Hepatocyte (in vitro differentiated cells): Measurements from ENCODE around the gene CD99L2. TPM values are rescaled to one million over a fixed set of nuclear protein-coding genes. Genes with fewer than 3 reads are reported as not detected.

ENCODE experiments used
- DNase-seq: peaks from one replicate; pipeline ENCODE4 v3.0.0-alpha.2; 2016; ENCODE audit warnings: low spot score
- H2AFZ ChIP-seq: fragments of 200-600 bp; sonication (generic); 2 replicates; pipeline ENCODE4 v1.6.0; 2016; ENCODE audit warnings: antibody characterized with exemption, mild to moderate bottlenecking
- H3K27ac ChIP-seq: fragments of 200-600 bp; sonication (generic); 2 replicates; pipeline ENCODE4 v1.5.1; 2016; ENCODE audit warnings: mild to moderate bottlenecking
- H3K27me3 ChIP-seq: fragments of 200-600 bp; sonication (generic); 2 replicates; pipeline ENCODE4 v1.6.1; 2016
- H3K36me3 ChIP-seq: fragments of 200-600 bp; sonication (generic); replicated peaks from 2 replicates; pipeline ENCODE4 v1.5.1; 2016; ENCODE audit warnings: low read depth; ENCODE audit not compliant: insufficient read depth
- H3K4me1 ChIP-seq: fragments of 200-600 bp; sonication (generic); 2 replicates; pipeline ENCODE4 v1.5.1; 2016; ENCODE audit warnings: mild to moderate bottlenecking, moderate library complexity; ENCODE audit not compliant: insufficient read depth
- H3K4me2 ChIP-seq: fragments of 200-600 bp; sonication (generic); 2 replicates; pipeline ENCODE4 v1.6.0; 2016
- H3K4me3 ChIP-seq: fragments of 200-600 bp; sonication (generic); 2 replicates; pipeline ENCODE4 v1.5.1; 2016; ENCODE audit warnings: mild to moderate bottlenecking
- H3K79me2 ChIP-seq: fragments of 200-600 bp; sonication (generic); 2 replicates; pipeline ENCODE4 v1.6.0; 2017; ENCODE audit warnings: mild to moderate bottlenecking
- H3K9me2 ChIP-seq: fragments of 200-600 bp; sonication (generic); replicated peaks from 2 replicates; pipeline ENCODE4 v1.6.0; 2017; ENCODE audit warnings: mild to moderate bottlenecking; ENCODE audit not compliant: insufficient read depth
- H3K9me3 ChIP-seq: fragments of 200-600 bp; sonication (generic); 2 replicates; pipeline ENCODE4 v1.5.1; 2016; ENCODE audit warnings: low read depth, mild to moderate bottlenecking
- H4K20me1 ChIP-seq: fragments of 200-600 bp; sonication (generic); 2 replicates; pipeline ENCODE4 v1.6.0; 2016; ENCODE audit warnings: mild to moderate bottlenecking; ENCODE audit not compliant: insufficient read depth, poor library complexity, severe bottlenecking
- CTCF ChIP-seq: fragments of 200-600 bp; sonication (generic); IDR thresholded peaks from 2 replicates; pipeline ENCODE4 v1.5.1; 2016; ENCODE audit warnings: antibody characterized with exemption, mild to moderate bottlenecking; ENCODE audit not compliant: poor library complexity
- EZH2 ChIP-seq: fragments of 200-600 bp; sonication (generic); IDR thresholded peaks from 2 replicates; pipeline ENCODE4 v1.6.1; 2016; ENCODE audit warnings: antibody characterized with exemption, mild to moderate bottlenecking, borderline replicate concordance
- EZH2phosphoT487 ChIP-seq: fragments of 200-600 bp; sonication (generic); IDR thresholded peaks from one replicate; pipeline ENCODE4 v1.6.1; 2018; ENCODE audit warnings: antibody characterized with exemption, mild to moderate bottlenecking, low read depth, moderate library complexity; ENCODE audit not compliant: unreplicated experiment, severe bottlenecking
- WGBS: methylation state at CpG from one replicate; pipeline ENCODE4 v1.1.6; 2016; ENCODE audit warnings: low lambda C conversion rate; ENCODE audit errors: missing lambda C conversion rate; 5-methylcytosine and 5-hydroxymethylcytosine counted together
- polyA plus RNA-seq: library from polyadenylated mRNA; unstranded; fragments of >200 nt; fragmentation: Nextera tagmentation; extraction: Ambion mirVana; gene quantifications from 2 replicates; pipeline ENCODE4 v1.2.1, GENCODE V29; 2016
- total RNA-seq: library from RNA; depleted of rRNA; stranded (reverse); fragments of >200 nt; gene quantifications from 2 replicates; pipeline ENCODE4 v1.2.3, GENCODE V29; 2014

CD99L2 gene
- total and polyA plus RNA-seq, 2 experiments from 2014 or later = 32.0 to 35.1 TPM

- Histone ChIP-seq H4K20me1 (no peaks in the 10 kb centered on the region), H2AFZ (no peak overlapping the region), H3K27me3 (no peaks in the 10 kb centered on the region), H3K9me3 (no peaks in the 10 kb centered on the region), H3K4me2 (no peak overlapping the region), H3K36me3 (no peaks in the 10 kb centered on the region), H3K4me3 (no peak overlapping the region), H3K27ac (no peak overlapping the region), H3K4me1 (no peaks in the 10 kb centered on the region), H3K79me2 (no peaks in the 10 kb centered on the region), H3K9me2 (no peaks in the 10 kb centered on the region)
- WGBS = 71% methylated on average over 5 of the region's 5 CpGs
- no peak for DNase-seq
- TF ChIP-seq EZH2phosphoT487 (no peak), CTCF (no peak), EZH2 (no peak)
Observed at GRCh38 chrX:150792949-150793527, 105.4 kb downstream of the CD99L2 start.

GRCh38 chrX:150790021-150790420 lies 108.4 kb downstream of the CD99L2 start:
- no peaks in the 10 kb centered on the region for H3K9me3 ChIP-seq
- TF ChIP-seq CTCF (no peak), EZH2phosphoT487 (no peak), EZH2 (no peak)
- no peak overlapping the region for H2AFZ ChIP-seq
- H4K20me1 ChIP-seq = no peaks in the 10 kb centered on the region
- H3K27ac ChIP-seq = no peak overlapping the region
- H3K79me2 ChIP-seq = no peaks in the 10 kb centered on the region
- no peaks in the 10 kb centered on the region for H3K36me3 ChIP-seq
- H3K27me3 ChIP-seq = no peaks in the 10 kb centered on the region
- no peaks in the 10 kb centered on the region for H3K9me2 ChIP-seq
- H3K4me1 ChIP-seq = no peaks in the 10 kb centered on the region
- DNase-seq = no peak
- H3K4me2 ChIP-seq = no peak overlapping the region
- H3K4me3 ChIP-seq = no peak overlapping the region
- 91% methylated on average over 1 of the region's 1 CpG for WGBS

- Histone ChIP-seq H3K36me3 (no peaks in the 10 kb centered on the region), H3K4me3 (no peak overlapping the region), H3K4me1 (no peaks in the 10 kb centered on the region), H3K27ac (no peak overlapping the region), H2AFZ (no peak overlapping the region), H4K20me1 (no peaks in the 10 kb centered on the region), H3K79me2 (no peaks in the 10 kb centered on the region), H3K27me3 (no peaks in the 10 kb centered on the region), H3K9me3 (no peaks in the 10 kb centered on the region), H3K4me2 (no peak overlapping the region), H3K9me2 (no peaks in the 10 kb centered on the region)
- WGBS = 88% methylated on average over 10 of the region's 10 CpGs
- TF ChIP-seq EZH2phosphoT487 (no peak), EZH2 (no peak), CTCF (no peak)
- DNase-seq = no peak
Observed at GRCh38 chrX:150781677-150782076, 116.8 kb downstream of the CD99L2 start.
